HepG2 (cell line): ENCODE measurements around the gene PBX1. TPM values are rescaled to one million over a fixed set of nuclear protein-coding genes. Genes with fewer than 3 reads are reported as not detected.

Experiments used
- ATAC-seq: fragments of 200-7000 bp; cut with Tn5 transposase; 3 replicates; pipeline ENCODE4 v1.9.1; 2020; ENCODE audit warnings: mild to moderate bottlenecking, moderate library complexity
- BruUV-seq: library from RNA; stranded (reverse); fragments of 400-500 nt; replicated peaks from 2 replicates; lab custom pipeline; 2021; lab: Mats Ljungman, UMichigan
- CTCF ChIA-PET: fragments of 300-600 bp; formaldehyde crosslinking; extraction: SDS; loops from one replicate; lab custom pipeline; 2021; ENCODE audit warnings: low total read pairs, inconsistent platforms, low intra/inter-chr PET ratio; lab: Yijun Ruan, JAX
- POLR2A ChIA-PET: fragments of 350-600 bp; sonication (Branson Sonifier 250); formaldehyde crosslinking; loops from one replicate; lab custom pipeline; 2020; ENCODE audit warnings: antibody characterized with exemption, inconsistent platforms; lab: Yijun Ruan, JAX
- DNase-seq: peaks from one replicate; pipeline ENCODE4 v3.0.0-alpha.2; 2015; ENCODE audit warnings: low spot score
- FAIRE-seq: peaks from 3 replicates; lab custom pipeline; 2011; peaks lifted over from hg19 to GRCh38; lab: Jason Lieb, UNC
- H2AFZ ChIP-seq: one replicate; pipeline ENCODE4 v1.6.1; 2011; ENCODE audit warnings: low read length, inconsistent platforms
- H3K27ac ChIP-seq: fragments of 300-600 bp; 3 replicates; pipeline ENCODE4 v1.8.0; 2011; ENCODE audit warnings: mixed run types, mild to moderate bottlenecking, mixed read lengths, low read length, inconsistent platforms; ENCODE audit not compliant: insufficient read depth; ENCODE audit errors: extremely low read length
- H3K27me3 ChIP-seq, 2 experiments: fragments of 200-600 bp in 1 of 2; 2 replicates in 1 of 2; 3 replicates in 1 of 2; pipeline versions ENCODE4 v1.6.0 to v1.8.0; 2011; ENCODE audit warnings: low read length in 2 of 2, mild to moderate bottlenecking in 2 of 2, moderate library complexity in 2 of 2, inconsistent platforms in 1 of 2; ENCODE audit not compliant: insufficient read depth in 2 of 2, control insufficient read depth in 1 of 2
- H3K36me3 ChIP-seq, 2 experiments: fragments of 200-600 bp in 1 of 2; replicated peaks in 1 of 2; 2 replicates in 1 of 2; 3 replicates in 1 of 2; pipeline versions ENCODE4 v1.5.1 to v1.8.0; 2011; ENCODE audit warnings: low read length in 2 of 2, inconsistent platforms in 1 of 2; ENCODE audit not compliant: insufficient read depth in 2 of 2, control insufficient read depth in 1 of 2
- H3K4me1 ChIP-seq: 2 replicates; pipeline ENCODE4 v1.5.1; 2012; ENCODE audit warnings: low read length, inconsistent platforms; ENCODE audit not compliant: insufficient read depth
- H3K4me2 ChIP-seq: 2 replicates; pipeline ENCODE4 v1.6.0; 2011; ENCODE audit warnings: low read depth, low read length, inconsistent platforms
- H3K4me3 ChIP-seq, 3 experiments: fragments of 200-600 bp in 1 of 3; sonication (generic), shearing (Covaris generic) in 1 of 3; replicated peaks in 1 of 3; 2 replicates each; pipeline ENCODE4 v1.5.1; 2011 to 2016; ENCODE audit warnings: low read length in 3 of 3, inconsistent platforms in 2 of 3, low read depth in 2 of 3, mild to moderate bottlenecking in 2 of 3, control low read depth in 1 of 3, mixed read lengths in 1 of 3; ENCODE audit not compliant: insufficient read depth in 1 of 3
- H3K79me2 ChIP-seq: one replicate; pipeline ENCODE4 v1.6.1; 2011; ENCODE audit warnings: low read length, inconsistent platforms; ENCODE audit not compliant: insufficient read depth
- H3K9ac ChIP-seq: 2 replicates; pipeline ENCODE4 v1.6.0; 2011; ENCODE audit warnings: mild to moderate bottlenecking, low read depth, low read length, inconsistent platforms; ENCODE audit not compliant: insufficient read depth
- H3K9me3 ChIP-seq: 2 replicates; pipeline ENCODE4 v1.5.1; 2012; ENCODE audit warnings: mild to moderate bottlenecking, low read length
- H4K20me1 ChIP-seq: 2 replicates; pipeline ENCODE4 v1.6.0; 2011; ENCODE audit warnings: inconsistent platforms, mild to moderate bottlenecking, low read length, moderate library complexity; ENCODE audit not compliant: insufficient read depth
- CBFB ChIP-seq: sonication (generic); formaldehyde crosslinking; IDR thresholded peaks from 2 replicates; pipeline ENCODE4 v1.4.0; 2020; ENCODE audit warnings: missing genetic modification reagents
- EHMT2 ChIP-seq: fragments of 200-600 bp; sonication (generic); IDR thresholded peaks from 2 replicates; pipeline ENCODE4 v1.7.0; 2017; ENCODE audit warnings: antibody characterized with exemption, low read depth, low read length, borderline replicate concordance
- HOXD1 ChIP-seq: sonication (generic); formaldehyde crosslinking; IDR thresholded peaks from 2 replicates; pipeline ENCODE4 v1.5.0; 2020; ENCODE audit warnings: missing genetic modification reagents
- MAF1 ChIP-seq: sonication (generic); formaldehyde crosslinking; IDR thresholded peaks from 2 replicates; pipeline ENCODE4 v1.5.0; 2020; ENCODE audit warnings: missing genetic modification reagents, borderline replicate concordance
- MAX ChIP-seq: IDR thresholded peaks from 2 replicates; pipeline ENCODE4 v1.6.1; 2012; ENCODE audit warnings: inconsistent platforms
- MEIS1 ChIP-seq: sonication (generic); formaldehyde crosslinking; IDR thresholded peaks from 2 replicates; pipeline ENCODE4 v1.9.0; 2021; ENCODE audit warnings: mild to moderate bottlenecking, missing genetic modification reagents, moderate library complexity, borderline replicate concordance
- PHB2 ChIP-seq: fragments of 450-650 bp; IDR thresholded peaks from 2 replicates; pipeline ENCODE4 v1.6.1; 2018; ENCODE audit not compliant: partially characterized antibody
- TOE1 ChIP-seq: sonication (generic); formaldehyde crosslinking; IDR thresholded peaks from 2 replicates; pipeline ENCODE4 v1.4.0; 2020; ENCODE audit warnings: mild to moderate bottlenecking, missing genetic modification reagents
- YEATS4 ChIP-seq: sonication (generic); formaldehyde crosslinking; IDR thresholded peaks from 2 replicates; pipeline ENCODE4 v1.4.0; 2020; ENCODE audit warnings: missing genetic modification reagents, borderline replicate concordance
- ZIK1 ChIP-seq: sonication (generic); formaldehyde crosslinking; IDR thresholded peaks from 2 replicates; pipeline ENCODE4 v1.5.0; 2020; ENCODE audit warnings: mild to moderate bottlenecking, low read depth, missing genetic modification reagents, borderline replicate concordance
- ZMYM4 ChIP-seq: sonication (generic); formaldehyde crosslinking; IDR thresholded peaks from 2 replicates; pipeline ENCODE4 v1.8.1; 2023; ENCODE audit warnings: mild to moderate bottlenecking, missing genetic modification reagents
- ZNF101 ChIP-seq: sonication (generic); formaldehyde crosslinking; IDR thresholded peaks from 2 replicates; pipeline ENCODE4 v1.4.0; 2020; ENCODE audit warnings: mild to moderate bottlenecking, low read depth, missing genetic modification reagents, borderline replicate concordance
- ZNF124 ChIP-seq: sonication (generic); formaldehyde crosslinking; IDR thresholded peaks from 2 replicates; pipeline ENCODE4 v1.4.0; 2020; ENCODE audit warnings: missing genetic modification reagents
- ZNF207 ChIP-seq: fragments of 450-650 bp; IDR thresholded peaks from 2 replicates; pipeline ENCODE4 v1.6.1; 2016; ENCODE audit warnings: antibody characterized with exemption, borderline replicate concordance
- ZNF331 ChIP-seq: sonication (generic); formaldehyde crosslinking; IDR thresholded peaks from 2 replicates; pipeline ENCODE4 v1.4.0; 2020; ENCODE audit warnings: missing genetic modification reagents
- ZNF713 ChIP-seq: sonication (generic); formaldehyde crosslinking; IDR thresholded peaks from 2 replicates; pipeline ENCODE4 v1.4.0; 2020; ENCODE audit warnings: mild to moderate bottlenecking, missing genetic modification reagents
- WGBS: methylation state at CpG from one replicate; pipeline ENCODE4 v1.1.6; 2017; ENCODE audit warnings: low lambda C conversion rate; 5-methylcytosine and 5-hydroxymethylcytosine counted together
- in situ Hi-C: cut with HindIII; loops from 2 replicates; pipeline ENCODE4 v1.10.0; 2017; ENCODE audit warnings: low pct_unique_long_range_greater_than_20kb; ENCODE audit not compliant: extremely low pct_ligation_motif_present
- intact Hi-C: fragments of 100-400 bp; cut with micrococcal nuclease; formaldehyde crosslinking; loops from one replicate; pipeline ENCODE4 v1.10.0; 2022; ENCODE audit not compliant: unreplicated experiment
- polyA plus RNA-seq, 8 experiments: library from polyadenylated mRNA; depleted of rRNA in 3 of 8; stranded (reverse) in 7 of 8; unstranded in 1 of 8; fragments of >200 nt; fragmentation: Illumina TruSeq in 4 of 8; extraction: Trizol in 4 of 8; gene quantifications; 2 replicates each; pipeline versions ENCODE4 v1.2.1 to v1.2.3, GENCODE V29; 2011 to 2016; ENCODE audit warnings: low read depth in 4 of 8, missing spikeins in 1 of 8, mixed read lengths in 1 of 8; ENCODE audit not compliant: insufficient read depth in 1 of 8
- total RNA-seq, 5 experiments: library from RNA; depleted of rRNA; stranded (reverse); fragments of >200 nt; fragmentation: Illumina TruSeq; extraction: Trizol; gene quantifications; 2 replicates each; pipeline ENCODE4 v1.2.3, GENCODE V29; 2016; ENCODE audit warnings: low read depth in 1 of 5
- TF ChIP-seq, protein P1 (sequence below): sonication (generic); formaldehyde crosslinking; IDR thresholded peaks from 2 replicates; pipeline ENCODE4 v1.4.0; 2020; ENCODE audit warnings: mild to moderate bottlenecking, low read depth, missing genetic modification reagents

Gene PBX1
- total and polyA plus RNA-seq, 2 of the 13 experiments (the other 11 are each of a cell fraction or from before 2014, with no cell fraction given): 0.24 TPM; not detected in 1

DNA sequence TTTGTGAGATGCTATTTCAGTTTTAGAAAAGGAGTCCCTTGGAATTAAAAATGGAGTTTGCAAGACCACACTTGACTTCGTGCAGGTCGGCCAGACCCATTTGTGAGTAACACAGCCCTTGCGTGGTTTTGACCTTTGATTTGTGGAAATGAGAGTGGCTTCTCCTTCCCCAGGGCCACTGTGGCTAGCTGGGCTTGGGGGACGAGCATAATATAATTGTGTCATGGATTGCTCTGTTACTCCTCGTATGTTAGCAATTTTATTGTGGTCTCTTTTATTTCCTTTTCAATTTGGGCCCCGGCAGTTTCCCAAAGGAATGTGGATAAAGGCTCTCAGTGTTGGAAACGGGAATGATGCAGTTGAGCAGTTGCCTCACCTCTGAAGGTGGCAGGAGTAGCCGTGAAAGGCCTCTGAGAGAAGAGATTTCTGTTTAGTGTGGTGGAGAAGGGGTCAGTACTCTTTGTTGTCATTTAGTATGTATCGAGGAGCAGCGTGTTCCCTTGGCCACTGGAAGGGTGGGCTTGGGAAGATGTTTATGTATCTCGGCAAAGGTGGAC is 194.6 kb downstream of the PBX1 start:
- FAIRE-seq (no peak), DNase-seq (no peak), ATAC-seq (no peak)
- Histone ChIP-seq H3K79me2 (no peaks in the 10 kb centered on the region), H3K9ac (no peak overlapping the region), H3K9me3 (no peaks in the 10 kb centered on the region), H3K4me1 (no peaks in the 10 kb centered on the region), H3K27me3 (no peaks in the 10 kb centered on the region), H3K4me2 (no peak overlapping the region), H4K20me1 (no peaks in the 10 kb centered on the region)
- ChIA-PET CTCF (no interaction called here), POLR2A (no interaction called here)
- BruUV-seq: no TSS peak
- in situ Hi-C loops (no loop called here), intact Hi-C loops (no loop called here)
- 34% methylated on average over 11 of the region's 11 CpGs for WGBS
- TF ChIP-seq ZNF713 (CRISPR knock-in tag) (no peak), MAX (no peak), EHMT2 (no peak), ZIK1 (CRISPR knock-in tag) (no peak), YEATS4 (CRISPR knock-in tag) (no peak), ZMYM4 (no peak), MAF1 (CRISPR knock-in tag) (no peak)
- TF ChIP-seq, all 625 proteins: peak for 0
- no peak overlapping the region for H3K27ac ChIP-seq
- no peaks in the 10 kb centered on the region for H3K36me3 ChIP-seq
- no peak overlapping the region for H3K4me3 ChIP-seq
- H2AFZ ChIP-seq: no peak overlapping the region

DNA sequence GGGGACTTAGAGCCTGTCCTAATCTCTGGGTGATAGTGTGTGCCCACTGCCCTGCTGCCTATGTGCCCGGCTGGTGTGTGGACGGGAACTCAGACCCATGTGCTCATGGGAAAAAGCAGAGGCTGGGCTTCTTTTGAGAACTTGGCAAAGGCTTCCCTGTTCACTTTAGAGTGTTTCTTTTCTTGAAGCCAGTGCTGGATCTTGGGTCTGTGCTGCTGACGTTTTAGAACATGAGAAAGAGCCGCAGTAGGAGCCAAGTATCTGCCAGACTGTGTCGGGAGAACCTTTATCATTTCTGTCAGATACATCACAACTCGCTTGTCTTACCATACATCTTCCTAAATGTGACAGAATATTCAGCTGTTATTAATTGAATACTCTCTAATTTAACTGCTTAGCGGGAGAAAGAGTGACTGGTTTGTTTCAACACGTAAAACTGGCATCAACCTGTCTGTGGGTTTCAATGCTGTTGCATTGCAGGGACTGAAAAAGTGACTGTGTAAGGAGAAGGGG is 195.2 kb downstream of the PBX1 start:
- no peaks in the 10 kb centered on the region for H3K27me3 ChIP-seq
- no peak overlapping the region for H3K4me2 ChIP-seq
- H2AFZ ChIP-seq: no peak overlapping the region
- in situ Hi-C loops (no loop called here), intact Hi-C loops (no loop called here)
- H3K9ac ChIP-seq: no peak overlapping the region
- no peaks in the 10 kb centered on the region for H3K9me3 ChIP-seq
- ChIA-PET CTCF (no interaction called here), POLR2A (no interaction called here)
- no peak overlapping the region for H3K4me3 ChIP-seq
- no peak for DNase-seq
- H3K36me3 ChIP-seq: no peaks in the 10 kb centered on the region
- no peak overlapping the region for H3K27ac ChIP-seq
- H3K79me2 ChIP-seq: no peaks in the 10 kb centered on the region
- WGBS: 52% methylated on average over 6 of the region's 8 CpGs
- ATAC-seq: no peak
- H3K4me1 ChIP-seq: no peaks in the 10 kb centered on the region
- FAIRE-seq: no peak
- no peaks in the 10 kb centered on the region for H4K20me1 ChIP-seq
- BruUV-seq: no TSS peak
- TF ChIP-seq PHB2 (no peak), ZNF101 (CRISPR knock-in tag) (no peak), ZNF124 (CRISPR knock-in tag) (no peak), CBFB (CRISPR knock-in tag) (no peak), ZNF207 (no peak), HOXD1 (CRISPR knock-in tag) (no peak), ZNF331 (no peak), MEIS1 (no peak), TOE1 (CRISPR knock-in tag) (no peak)
- TF ChIP-seq, protein P1, sequence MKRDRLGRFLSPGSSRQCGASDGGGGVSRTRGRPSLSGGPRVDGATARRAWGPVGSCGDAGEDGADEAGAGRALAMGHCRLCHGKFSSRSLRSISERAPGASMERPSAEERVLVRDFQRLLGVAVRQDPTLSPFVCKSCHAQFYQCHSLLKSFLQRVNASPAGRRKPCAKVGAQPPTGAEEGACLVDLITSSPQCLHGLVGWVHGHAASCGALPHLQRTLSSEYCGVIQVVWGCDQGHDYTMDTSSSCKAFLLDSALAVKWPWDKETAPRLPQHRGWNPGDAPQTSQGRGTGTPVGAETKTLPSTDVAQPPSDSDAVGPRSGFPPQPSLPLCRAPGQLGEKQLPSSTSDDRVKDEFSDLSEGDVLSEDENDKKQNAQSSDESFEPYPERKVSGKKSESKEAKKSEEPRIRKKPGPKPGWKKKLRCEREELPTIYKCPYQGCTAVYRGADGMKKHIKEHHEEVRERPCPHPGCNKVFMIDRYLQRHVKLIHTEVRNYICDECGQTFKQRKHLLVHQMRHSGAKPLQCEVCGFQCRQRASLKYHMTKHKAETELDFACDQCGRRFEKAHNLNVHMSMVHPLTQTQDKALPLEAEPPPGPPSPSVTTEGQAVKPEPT (CRISPR knock-in tag): no peak
